ENCODE data around the gene SPATA24.
"Not testable (repeated sequence)": the region's sequence is repeated elsewhere in the genome, so short reads cannot be mapped to it uniquely, and the experiment has no call there.

The SPATA24 gene

DNA sequence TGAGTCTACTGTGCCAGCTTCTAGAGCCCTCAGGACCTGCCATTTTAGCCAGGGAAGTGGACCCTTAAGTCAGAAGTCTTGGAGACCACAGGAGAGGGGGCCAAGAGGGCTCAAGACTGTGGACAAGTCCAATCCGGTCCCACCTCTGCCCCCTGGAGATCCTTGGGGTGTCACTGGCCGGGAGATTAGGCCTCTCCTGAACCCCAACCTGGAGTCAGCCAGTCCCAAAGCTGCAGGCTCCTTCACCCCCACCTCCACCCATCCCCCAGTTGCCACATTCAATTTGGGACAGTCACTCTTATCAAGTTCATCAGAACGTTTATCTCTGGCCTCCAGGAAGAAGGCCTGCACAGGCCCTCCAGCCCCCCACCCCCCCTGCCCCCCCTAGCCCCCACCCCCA lies 21.1 kb downstream of the SPATA24 start:
- no peak for DNase-seq

- DNase-seq: no peak
Measured at GRCh38 chr5:139381837-139382761, 21.8 kb downstream of the SPATA24 start.

GRCh38 chr5:139379626-139380449 lies 24.1 kb downstream of the SPATA24 start:
- DNase-seq: no peak

DNA sequence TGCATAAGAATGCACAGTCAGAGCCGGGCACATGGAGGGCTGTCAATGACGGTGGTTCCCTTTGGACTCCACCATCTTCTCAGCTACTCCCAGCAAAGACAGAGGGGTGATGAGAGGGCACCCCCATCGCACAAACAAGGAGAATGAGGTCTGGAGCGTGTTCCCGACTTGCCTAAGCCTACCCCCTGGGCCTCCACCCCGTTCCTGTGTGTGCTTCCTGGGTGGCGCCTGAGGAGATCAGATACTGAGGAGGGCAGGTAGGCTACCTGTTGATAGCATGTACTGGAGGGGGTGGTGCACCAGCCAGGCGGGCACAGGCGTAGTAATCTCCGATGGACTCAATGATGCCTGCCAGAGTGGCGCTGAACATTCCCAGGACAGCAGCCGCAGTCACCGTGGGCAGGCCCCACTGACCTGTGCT lies 24.9 kb downstream of the SPATA24 start:
- DNase-seq: no peak

DNA sequence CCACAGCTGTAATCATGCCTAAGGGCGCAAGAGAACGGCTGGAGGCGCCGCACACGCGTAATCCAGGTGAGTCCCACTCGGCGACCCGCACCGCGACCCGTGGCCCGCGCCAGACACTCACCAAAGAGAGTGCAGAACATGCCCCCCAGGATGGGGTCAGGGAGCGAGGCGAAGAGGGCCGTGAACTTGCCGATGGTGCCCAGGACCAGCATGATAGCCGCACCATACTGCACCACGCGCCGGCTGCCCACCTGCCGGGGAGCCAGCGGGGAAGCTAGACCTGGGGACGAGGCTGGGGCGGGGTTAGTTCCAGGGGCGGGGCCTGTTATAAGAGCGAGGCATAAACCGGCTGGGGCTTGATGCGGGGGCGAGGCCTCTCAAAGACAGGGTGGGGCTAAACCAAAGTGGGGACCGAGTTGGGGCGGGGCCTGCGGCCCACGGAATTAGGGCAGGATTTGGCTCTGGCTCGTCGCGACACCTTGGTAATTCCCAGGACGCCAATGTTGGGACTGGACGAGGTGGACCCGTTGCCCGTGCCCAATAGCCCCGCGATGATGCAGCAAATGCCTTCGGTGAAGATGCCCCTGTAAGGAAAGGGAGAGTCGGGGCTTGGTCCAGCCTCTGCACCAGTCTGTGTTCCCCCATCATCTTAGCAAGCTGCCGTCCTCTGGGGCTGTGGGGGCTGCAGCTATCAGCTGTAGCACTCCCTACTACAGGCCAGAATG lies 25.6 kb downstream of the SPATA24 start:
- no peak for DNase-seq

GRCh38 chr5:139377226-139377625 lies 26.7 kb downstream of the SPATA24 start:
- no peak for DNase-seq

DNA sequence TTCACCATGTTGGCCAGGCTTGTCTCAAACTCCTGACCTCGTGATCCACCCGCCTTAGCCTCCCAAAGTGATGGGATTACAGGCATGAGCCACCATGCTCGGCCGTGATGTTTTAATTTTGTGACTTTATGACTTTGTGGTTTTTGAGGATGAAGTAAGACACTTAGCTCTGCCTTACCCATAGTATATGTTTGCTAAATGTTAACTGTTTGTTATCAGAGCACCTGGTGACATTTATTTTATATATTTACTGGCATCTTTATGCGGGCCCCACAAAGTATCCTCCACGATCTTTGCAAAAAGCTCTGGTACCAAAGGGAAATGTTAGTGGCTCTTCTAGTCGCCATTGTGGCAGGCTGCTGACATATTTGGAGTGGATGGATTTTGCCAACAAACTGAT lies 27.5 kb downstream of the SPATA24 start:
- DNase-seq: no peak

GRCh38 chr5:139374909-139375308 lies 29.0 kb downstream of the SPATA24 start:
- DNase-seq: no peak

DNA sequence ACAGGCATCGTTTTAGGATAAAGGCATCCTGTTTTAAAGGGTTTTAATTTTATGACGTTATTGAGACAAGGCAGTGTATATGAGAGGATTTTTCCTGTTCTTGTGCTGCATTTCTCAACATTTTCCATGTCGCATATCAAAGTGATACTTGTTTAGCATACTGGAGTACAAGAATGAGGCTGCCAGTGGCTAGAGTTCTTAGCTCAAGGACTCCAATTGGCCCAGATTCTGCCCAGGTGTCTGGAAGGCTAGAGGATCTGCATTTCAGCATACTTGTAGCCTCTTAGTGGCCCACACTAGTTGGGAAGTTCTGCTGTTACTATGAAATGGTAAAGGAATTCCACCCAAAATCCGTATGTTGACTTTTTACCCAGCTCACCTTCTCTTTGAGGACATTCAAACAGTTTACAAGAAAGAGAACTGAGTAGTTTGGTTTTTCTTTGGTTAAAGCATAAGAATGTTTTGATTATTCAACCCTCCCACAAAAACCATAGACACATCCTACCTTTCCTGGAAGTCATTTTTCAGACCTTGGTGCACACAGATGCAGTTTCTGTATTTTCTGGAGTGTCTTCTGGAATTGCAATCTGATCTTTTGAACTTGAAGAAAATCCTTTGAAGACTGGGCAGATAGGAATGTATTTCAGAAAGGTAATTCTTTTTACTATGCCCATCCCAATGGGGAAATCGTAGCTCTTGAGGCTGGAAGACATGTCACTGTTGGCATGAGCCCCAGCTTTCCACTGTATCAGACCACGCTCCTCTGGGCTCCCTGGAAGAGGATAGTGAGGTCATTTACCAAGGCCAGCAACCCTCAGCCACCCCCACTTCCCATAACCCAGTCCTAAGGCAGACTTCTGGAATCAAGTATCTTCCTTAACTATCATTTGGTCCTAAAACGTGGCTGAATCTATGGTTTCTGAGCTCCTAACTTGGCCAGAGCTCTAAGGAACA lies 32.1 kb downstream of the SPATA24 start:
- no peak for DNase-seq

GRCh38 chr5:139369181-139369580 lies 34.7 kb downstream of the SPATA24 start:
- no peak for DNase-seq

DNA sequence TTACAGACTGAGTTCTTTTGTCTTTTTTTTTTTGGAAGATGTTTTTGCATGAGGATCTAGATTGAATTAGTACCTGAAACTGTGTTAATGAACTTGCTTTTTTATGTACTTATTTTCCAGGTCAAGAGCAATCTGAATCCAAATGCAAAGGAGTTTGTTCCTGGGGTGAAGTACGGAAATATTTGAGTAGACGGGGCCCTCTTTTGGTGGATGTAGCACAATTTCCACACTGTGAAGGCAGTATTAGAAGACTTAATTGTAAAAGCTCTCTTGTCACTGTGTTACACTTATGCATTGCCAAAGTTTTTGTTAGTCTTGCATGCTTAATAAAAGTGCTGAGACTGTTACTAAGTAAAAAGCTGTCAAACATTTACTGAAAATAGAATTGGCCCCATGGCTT lies 35.3 kb downstream of the SPATA24 start:
- no peak for DNase-seq

DNA sequence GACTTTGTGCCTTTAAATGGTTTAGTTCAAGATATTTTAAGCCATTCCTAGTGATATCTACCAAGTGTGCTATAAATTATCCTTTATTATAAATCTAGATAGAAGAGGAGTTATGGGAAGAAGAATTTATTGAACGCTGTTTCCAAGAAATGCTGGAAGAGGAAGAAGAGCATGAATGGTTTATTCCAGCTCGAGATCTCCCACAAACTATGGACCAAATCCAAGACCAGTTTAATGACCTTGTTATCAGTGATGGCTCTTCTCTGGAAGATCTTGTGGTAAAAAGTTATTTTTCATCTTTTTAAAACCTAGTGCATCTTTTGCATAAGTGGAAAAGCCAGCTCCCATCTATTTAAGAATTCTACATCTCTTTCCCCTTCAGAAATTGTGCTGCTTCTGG lies 39.4 kb downstream of the SPATA24 start:
- DNase-seq: no peak

DNA sequence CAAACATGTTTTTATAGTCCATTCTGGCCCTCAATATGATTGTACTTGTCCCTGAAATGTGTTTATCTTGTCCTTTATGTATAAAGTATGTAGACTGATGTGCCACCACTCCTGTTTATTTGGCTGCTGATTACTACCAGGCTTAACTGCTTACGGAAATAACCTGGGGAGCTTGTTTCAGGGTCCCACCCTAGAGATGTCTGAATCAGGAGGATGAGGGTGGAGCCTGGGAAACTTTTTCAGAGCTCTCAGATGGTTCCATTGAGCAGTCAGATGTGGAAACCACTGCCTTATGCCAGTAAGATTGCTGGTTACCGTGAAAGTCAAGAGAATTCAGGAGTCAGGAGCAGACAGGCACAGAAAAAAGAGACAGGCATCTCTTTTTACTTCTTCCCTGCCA lies 40.0 kb downstream of the SPATA24 start:
- no peak for DNase-seq

- DNase-seq: no peak
Measured at GRCh38 chr5:139361835-139362429, 42.0 kb downstream of the SPATA24 start.

DNA sequence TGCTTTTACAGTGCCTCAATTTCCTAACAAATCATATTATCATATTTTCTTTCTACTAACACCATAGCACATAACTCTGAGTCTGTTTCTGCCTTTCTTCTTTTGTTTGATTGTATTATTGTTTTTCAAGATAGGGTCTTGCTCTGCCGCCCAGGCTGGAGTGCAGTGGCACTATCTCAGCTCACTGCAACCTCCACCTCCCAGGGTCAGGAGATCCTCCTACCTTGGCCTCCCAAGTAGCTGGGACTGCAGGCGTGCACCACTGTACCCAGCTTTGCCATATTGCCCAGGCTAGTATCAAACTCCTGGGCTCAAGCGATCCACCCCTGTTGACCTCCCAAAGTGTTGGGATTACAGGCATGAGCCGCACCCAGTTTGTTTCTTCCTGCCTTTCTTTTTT lies 43.5 kb downstream of the SPATA24 start:
- DNase-seq: no peak

- DNase-seq: no peak
Measured at GRCh38 chr5:139358064-139358463, 45.8 kb downstream of the SPATA24 start.

GRCh38 chr5:139355900-139356299 lies 48.0 kb downstream of the SPATA24 start:
- DNase-seq: not testable (repeated sequence)

DNA sequence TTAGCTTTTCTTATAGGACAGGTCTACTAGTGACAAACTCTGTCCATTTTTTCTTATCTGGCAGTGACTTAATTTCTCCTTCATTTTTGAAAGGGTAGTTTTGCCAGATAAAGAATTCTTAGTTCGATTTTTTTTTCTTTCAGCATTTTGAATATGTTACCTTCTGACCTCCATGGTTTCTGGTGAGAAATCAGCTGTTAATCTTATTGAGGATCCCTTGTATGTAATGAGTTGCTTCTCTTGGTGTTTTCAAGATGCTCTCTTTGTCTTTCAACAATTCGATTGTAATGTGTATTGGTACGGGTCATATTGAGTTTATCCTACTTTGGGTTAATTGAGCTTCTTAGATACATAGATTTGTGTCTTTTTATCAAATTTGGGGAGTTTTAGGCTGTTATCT lies 49.7 kb downstream of the SPATA24 start:
- DNase-seq: no peak

DNA sequence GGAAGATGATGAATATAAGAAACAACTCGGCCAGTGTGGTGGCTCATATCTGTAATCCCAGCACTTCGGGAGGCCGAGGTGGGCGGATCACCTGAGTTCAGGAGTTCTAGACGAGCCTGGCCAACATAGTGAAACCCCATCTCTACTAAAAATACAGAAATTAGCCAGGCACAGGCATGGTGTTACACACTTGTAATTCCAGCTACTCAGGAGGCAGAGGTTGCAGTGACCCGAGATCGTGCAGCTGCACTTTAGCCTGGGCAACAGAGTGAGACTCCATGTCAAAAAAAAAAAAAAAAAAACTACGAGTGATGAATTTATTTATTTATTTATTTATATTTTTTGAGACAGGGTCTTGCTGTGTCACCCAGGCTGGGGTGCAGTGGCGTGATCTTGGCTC lies 56.0 kb downstream of the SPATA24 start:
- not testable (repeated sequence) for DNase-seq

Data from T-helper 9 cell (primary cell).